Bronchial epithelial cell (primary cell): ENCODE data around the gene TBCE. TPM values are rescaled to one million over a fixed set of nuclear protein-coding genes. Genes with fewer than 3 reads are reported as not detected.

Experiments used
- DNase-seq: peaks from one replicate; pipeline ENCODE4 v3.0.0-alpha.2; 2010; ENCODE audit warnings: low read depth
- FAIRE-seq: peaks from 2 replicates; lab custom pipeline; 2011; peaks lifted over from hg19 to GRCh38; lab: Jason Lieb, UNC
- H3K27me3 ChIP-seq: 2 replicates; pipeline ENCODE4 v1.5.1; 2011; ENCODE audit warnings: low read length; ENCODE audit not compliant: control insufficient read depth, insufficient read depth
- H3K36me3 ChIP-seq: 2 replicates; pipeline ENCODE4 v1.5.1; 2011; ENCODE audit warnings: low read length; ENCODE audit not compliant: control insufficient read depth, insufficient read depth
- H3K4me3 ChIP-seq: 2 replicates; pipeline ENCODE4 v1.5.1; 2011; ENCODE audit warnings: mild to moderate bottlenecking, low read depth, low read length, control low read depth
- CTCF ChIP-seq: IDR thresholded peaks from 2 replicates; pipeline ENCODE4 v1.5.1; 2011; ENCODE audit warnings: mild to moderate bottlenecking, moderate library complexity, low read length, control low read depth, inconsistent platforms; ENCODE audit not compliant: insufficient read depth, severe bottlenecking
- total RNA-seq: library from RNA; depleted of rRNA; stranded (reverse); fragments of >200 nt; gene quantifications from 2 replicates; pipeline ENCODE4 v1.2.1, GENCODE V29; 2014

TBCE gene
- total RNA-seq, 1 donor from 2014 or later: 25.0 TPM

DNA sequence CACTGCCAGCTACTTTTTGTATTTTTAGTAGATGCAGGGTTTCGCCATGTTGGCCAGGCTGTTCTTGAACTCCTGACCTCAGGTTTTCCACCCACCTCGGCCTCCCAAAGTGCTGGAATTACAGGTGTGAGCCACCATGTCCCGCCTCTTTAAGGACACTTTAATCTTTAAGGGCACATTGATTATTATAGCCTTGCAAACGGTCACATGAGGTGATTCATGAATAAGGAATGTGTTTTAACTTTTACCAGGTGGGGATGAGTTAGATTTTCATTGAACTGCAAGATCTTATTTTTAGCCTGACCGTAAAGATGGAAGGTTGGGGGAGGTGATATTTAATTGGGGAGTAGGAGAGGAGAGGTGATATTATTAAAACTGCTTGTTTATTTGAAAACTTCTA lies 61.9 kb downstream of the TBCE start:
- no peak for FAIRE-seq

DNA sequence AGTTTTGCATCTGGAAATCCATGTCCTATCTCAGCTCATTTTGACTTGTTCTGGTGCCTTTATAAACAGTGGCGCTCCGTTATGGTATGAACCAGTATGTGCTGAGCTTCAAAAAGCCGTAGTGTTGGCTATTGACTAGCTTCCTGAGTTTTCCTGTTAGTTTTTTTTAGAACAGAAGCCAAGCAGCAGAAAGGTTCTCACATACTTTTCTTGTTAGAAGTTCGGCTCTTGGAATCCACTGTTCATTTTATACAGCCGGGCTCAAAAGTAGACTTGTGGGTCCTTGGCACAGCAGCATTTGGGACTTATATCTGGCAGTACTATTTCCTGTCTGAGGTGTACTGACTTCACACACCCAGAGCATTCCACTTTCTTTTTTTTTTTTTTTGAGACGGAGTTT lies 63.8 kb downstream of the TBCE start:
- DNase-seq (no peak), FAIRE-seq (no peak)
- Histone ChIP-seq H3K36me3 (peaks cover 3% of the 10 kb centered on the region), H3K27me3 (no peaks in the 10 kb centered on the region), H3K4me3 (no peak overlapping the region)
- TF ChIP-seq CTCF: no peak

More for the DNA sequence above, 61.9 kb downstream of the TBCE start:
- no peak for DNase-seq
- Histone ChIP-seq H3K4me3 (no peak overlapping the region), H3K36me3 (peaks cover 3% of the 10 kb centered on the region), H3K27me3 (no peaks in the 10 kb centered on the region)
- TF ChIP-seq CTCF: no peak

DNA sequence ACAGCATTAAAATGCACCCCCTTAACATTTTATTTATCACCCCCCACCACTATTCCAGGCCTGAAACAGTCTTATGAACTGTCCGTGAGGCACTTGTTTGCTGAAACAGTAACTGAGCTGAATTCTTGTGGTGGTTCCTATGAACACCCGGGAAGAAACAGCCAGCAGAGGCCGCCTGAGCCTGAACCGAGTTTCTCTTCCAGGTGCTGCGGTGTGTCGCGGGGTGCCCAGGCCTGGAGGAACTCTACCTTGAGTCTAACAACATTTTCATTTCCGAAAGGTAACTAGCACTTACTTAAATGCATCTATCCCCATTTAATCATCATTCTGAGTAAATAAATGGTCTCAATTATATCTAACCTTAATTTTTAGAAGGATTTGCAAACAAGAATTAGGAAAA lies 66.8 kb downstream of the TBCE start:
- DNase-seq: no peak
- no peak for FAIRE-seq
- Histone ChIP-seq H3K27me3 (no peaks in the 10 kb centered on the region), H3K36me3 (peaks cover 9% of the 10 kb centered on the region), H3K4me3 (no peak overlapping the region)
- no peak for TF ChIP-seq CTCF

DNA sequence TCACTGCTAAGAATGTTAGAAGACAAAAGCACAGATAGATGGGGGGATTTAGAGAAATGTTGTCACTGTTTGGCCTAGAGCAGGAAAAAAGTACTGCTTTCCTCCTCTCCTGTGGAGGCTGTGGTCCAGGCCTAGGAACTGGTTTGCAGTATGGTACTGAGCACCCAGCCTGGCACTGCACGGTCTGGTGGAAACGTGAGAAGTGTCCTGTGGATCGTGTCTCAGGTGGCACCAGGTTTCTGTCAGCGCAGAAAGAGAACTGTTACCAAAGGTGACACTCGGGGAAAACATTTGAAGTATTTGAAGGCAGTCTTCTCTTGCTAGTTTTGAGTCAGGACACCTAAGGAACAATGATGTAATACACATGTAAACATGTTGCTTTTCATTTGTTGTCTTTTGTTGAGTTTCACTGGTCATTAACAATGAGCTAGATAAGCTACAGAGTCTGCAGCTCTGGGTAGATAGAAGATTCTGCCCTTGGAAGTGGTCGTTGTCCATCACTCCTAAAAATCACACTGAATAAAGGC lies 74.0 kb downstream of the TBCE start:
- H3K27me3 ChIP-seq: no peaks in the 10 kb centered on the region
- DNase-seq (no peak), FAIRE-seq (no peak)
- TF ChIP-seq CTCF: no peak
- H3K4me3 ChIP-seq: no peak overlapping the region
- H3K36me3 ChIP-seq: peaks cover 9% of the 10 kb centered on the region

DNA sequence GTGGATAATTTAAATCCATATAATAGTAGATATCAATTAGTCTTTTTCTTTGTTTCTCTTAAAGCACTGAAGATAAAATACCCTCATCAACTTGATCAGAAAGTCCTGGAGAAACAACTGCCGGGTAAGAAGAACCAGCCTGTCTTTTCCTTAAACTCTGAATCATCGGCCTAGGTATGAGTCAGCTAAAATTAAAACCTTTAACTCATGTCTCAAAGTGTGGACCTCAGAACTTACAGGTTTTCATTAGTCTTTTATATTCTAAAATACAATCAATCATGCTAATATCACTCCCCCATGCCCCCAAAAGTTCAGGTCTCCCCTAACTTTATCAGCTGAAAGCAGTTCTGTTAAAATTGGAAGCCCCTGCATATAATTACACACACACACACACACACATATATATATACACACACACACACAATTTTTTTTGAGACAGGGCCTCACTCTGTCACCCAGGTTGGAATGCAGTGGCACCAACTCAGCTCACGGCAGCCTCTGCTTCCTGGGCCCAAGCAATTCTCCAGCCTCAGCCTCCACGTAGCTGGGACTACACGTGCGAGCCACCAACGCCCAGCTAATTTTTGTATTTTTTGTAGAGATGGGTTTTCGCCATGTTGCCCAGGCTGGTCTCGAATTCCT lies 75.7 kb downstream of the TBCE start:
- DNase-seq: peak; percentile 78
- peaks cover 4% of the 10 kb centered on the region for H3K36me3 ChIP-seq
- no peak for FAIRE-seq
- H3K4me3 ChIP-seq: no peak overlapping the region
- no peak for TF ChIP-seq CTCF
- H3K27me3 ChIP-seq: no peaks in the 10 kb centered on the region

- Histone ChIP-seq H3K36me3 (peaks cover 5% of the 10 kb centered on the region), H3K4me3 (no peak overlapping the region), H3K27me3 (no peaks in the 10 kb centered on the region)
- no peak for DNase-seq
- TF ChIP-seq CTCF: no peak
- no peak for FAIRE-seq
These were observed 81.4 kb downstream of the TBCE start for GRCh38 chr1:235448616-235449015.
